Endodermal cell (in vitro differentiated cells): ENCODE results near the gene NEK4. TPM values are rescaled to one million over a fixed set of nuclear protein-coding genes. Genes with fewer than 3 reads are reported as not detected.
A peak's percentile ranks its signal among the peaks of the same experiment; 100 is the strongest.

Experiments
- DNase-seq: peaks from one replicate; pipeline ENCODE4 v3.0.0-alpha.2; 2017
- H3K27ac ChIP-seq: 2 replicates; pipeline ENCODE4 v1.5.1; 2013; ENCODE audit warnings: mild to moderate bottlenecking, low read depth, low read length, moderate library complexity
- H3K27me3 ChIP-seq: 2 replicates; pipeline ENCODE4 v1.6.1; 2013; ENCODE audit warnings: mild to moderate bottlenecking, low read length, moderate library complexity; ENCODE audit not compliant: insufficient read depth, control insufficient read depth, poor library complexity, severe bottlenecking
- H3K36me3 ChIP-seq: 2 replicates; pipeline ENCODE4 v1.7.0; 2013; ENCODE audit warnings: mild to moderate bottlenecking, low read length, moderate library complexity; ENCODE audit not compliant: control insufficient read depth, insufficient read depth
- H3K4me1 ChIP-seq: one replicate; pipeline ENCODE4 v1.7.0; 2013; ENCODE audit warnings: low read length; ENCODE audit not compliant: control insufficient read depth, insufficient read depth
- H3K4me3 ChIP-seq: 2 replicates; pipeline ENCODE4 v1.5.1; 2013; ENCODE audit warnings: mild to moderate bottlenecking, low read length, moderate library complexity
- H3K9ac ChIP-seq: 2 replicates; pipeline ENCODE4 v1.6.1; 2013; ENCODE audit warnings: mild to moderate bottlenecking, low read length, moderate library complexity; ENCODE audit not compliant: poor library complexity, severe bottlenecking; ENCODE audit errors: extremely low read depth
- H3K9me3 ChIP-seq: 2 replicates; pipeline ENCODE4 v1.6.1; 2013; ENCODE audit warnings: mild to moderate bottlenecking, low read length, moderate library complexity; ENCODE audit not compliant: control insufficient read depth
- H3K27ac Mint-ChIP-seq: 2 replicates; pipeline ENCODE4 v1.8.0; 2020; ENCODE audit warnings: mixed read lengths
- H3K27me3 Mint-ChIP-seq: 2 replicates; pipeline ENCODE4 v1.8.0; 2021; ENCODE audit warnings: mild to moderate bottlenecking, mixed read lengths; ENCODE audit not compliant: insufficient read depth
- H3K36me3 Mint-ChIP-seq: 2 replicates; pipeline ENCODE4 v1.8.0; 2020; ENCODE audit warnings: low read depth, mixed read lengths
- H3K4me1 Mint-ChIP-seq: 2 replicates; pipeline ENCODE4 v1.8.0; 2020; ENCODE audit warnings: mixed read lengths
- H3K4me3 Mint-ChIP-seq: 2 replicates; pipeline ENCODE4 v1.8.0; 2020; ENCODE audit warnings: mild to moderate bottlenecking, moderate library complexity, mixed read lengths
- H3K9me3 Mint-ChIP-seq: 2 replicates; pipeline ENCODE4 v1.8.0; 2020; ENCODE audit warnings: mild to moderate bottlenecking, mixed read lengths
- WGBS, 2 experiments: methylation state at CpG; one replicate each; pipeline versions ENCODE4 v1.1.5 to v1.1.7; 2013; ENCODE audit warnings: missing lambda C conversion rate in 2 of 2, mixed read lengths in 1 of 2; ENCODE audit not compliant: insufficient coverage in 1 of 2, insufficient read length in 1 of 2; 5-methylcytosine and 5-hydroxymethylcytosine counted together
- total RNA-seq, 2 donors: library from RNA; stranded (reverse); fragmentation: NEBNext Ultra II Directional in 1 of 2; extraction: Animal tissue kit (Norgen Biotek cat#: 25700) in 1 of 2; gene quantifications; 2 replicates in 1 of 2; 3 replicates in 1 of 2; pipeline ENCODE4 v1.2.1, GENCODE V29; 2021
- TF ChIP-seq, protein P1 (sequence below): fragments of 200-600 bp; sonication (generic); conservative IDR thresholded peaks from 2 replicates; pipeline ENCODE4 v1.5.0; 2021; ENCODE audit warnings: antibody characterized with exemption, mild to moderate bottlenecking

Gene NEK4
- total RNA-seq, 2 donors from 2014 or later = 44.2 to 49.5 TPM

DNA sequence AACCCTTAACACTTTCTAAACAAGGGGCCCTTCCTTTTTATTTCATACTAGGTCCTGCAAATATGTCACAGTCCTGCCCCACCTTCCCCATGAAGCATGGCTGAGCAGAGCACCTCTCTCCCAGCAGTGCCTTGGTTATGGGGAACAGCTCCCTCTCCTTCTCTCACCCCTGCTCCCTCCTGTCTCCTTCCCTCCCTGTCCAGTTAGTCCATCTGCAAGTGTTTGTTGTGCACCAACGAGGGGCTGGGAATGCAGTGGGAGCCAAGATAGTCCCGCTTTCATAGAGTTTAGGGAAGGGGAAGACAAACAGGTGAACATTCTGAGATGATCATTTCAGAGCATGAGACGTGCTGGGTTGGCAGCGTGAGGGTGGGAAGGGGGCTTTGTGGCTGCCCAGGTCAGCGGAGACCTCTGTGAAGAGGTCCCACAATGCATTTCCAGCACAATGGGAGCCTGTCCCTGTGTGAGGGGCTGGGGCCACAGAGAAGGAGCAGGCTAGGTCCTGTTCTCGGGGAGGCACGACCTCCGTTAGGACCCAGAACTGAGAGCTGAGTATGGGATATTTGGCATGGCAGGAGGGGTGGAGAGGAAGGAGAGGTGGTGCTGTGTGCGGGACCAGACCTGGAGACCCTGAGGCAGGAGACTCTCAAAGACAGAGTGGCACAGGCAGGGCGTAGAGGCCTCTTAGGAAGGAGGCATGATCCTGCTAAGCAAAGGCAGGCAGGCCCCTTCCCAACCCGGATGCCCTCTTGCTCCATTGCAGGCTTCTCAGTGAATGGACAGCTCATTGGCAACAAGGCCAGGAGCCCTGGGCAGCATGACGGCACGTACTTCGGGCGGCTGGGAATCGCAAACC lies 18.4 kb upstream of the NEK4 start:
- Mint-ChIP-seq H3K4me3 (no peak overlapping the region), H3K27me3 (no peaks in the 10 kb centered on the region), H3K36me3 (no peaks in the 10 kb centered on the region), H3K9me3 (no peaks in the 10 kb centered on the region), H3K27ac (no peak overlapping the region), H3K4me1 (no peaks in the 10 kb centered on the region)
- DNase-seq = no peak
- Histone ChIP-seq H3K9ac (no peak overlapping the region), H3K27me3 (no peaks in the 10 kb centered on the region), H3K4me1 (no peaks in the 10 kb centered on the region), H3K9me3 (no peaks in the 10 kb centered on the region), H3K4me3 (no peak overlapping the region), H3K27ac (no peak overlapping the region), H3K36me3 (no peaks in the 10 kb centered on the region)
- 90% methylated on average over 15 to 16 of the region's 16 CpGs for WGBS, 2 experiments
- TF ChIP-seq, protein P1, sequence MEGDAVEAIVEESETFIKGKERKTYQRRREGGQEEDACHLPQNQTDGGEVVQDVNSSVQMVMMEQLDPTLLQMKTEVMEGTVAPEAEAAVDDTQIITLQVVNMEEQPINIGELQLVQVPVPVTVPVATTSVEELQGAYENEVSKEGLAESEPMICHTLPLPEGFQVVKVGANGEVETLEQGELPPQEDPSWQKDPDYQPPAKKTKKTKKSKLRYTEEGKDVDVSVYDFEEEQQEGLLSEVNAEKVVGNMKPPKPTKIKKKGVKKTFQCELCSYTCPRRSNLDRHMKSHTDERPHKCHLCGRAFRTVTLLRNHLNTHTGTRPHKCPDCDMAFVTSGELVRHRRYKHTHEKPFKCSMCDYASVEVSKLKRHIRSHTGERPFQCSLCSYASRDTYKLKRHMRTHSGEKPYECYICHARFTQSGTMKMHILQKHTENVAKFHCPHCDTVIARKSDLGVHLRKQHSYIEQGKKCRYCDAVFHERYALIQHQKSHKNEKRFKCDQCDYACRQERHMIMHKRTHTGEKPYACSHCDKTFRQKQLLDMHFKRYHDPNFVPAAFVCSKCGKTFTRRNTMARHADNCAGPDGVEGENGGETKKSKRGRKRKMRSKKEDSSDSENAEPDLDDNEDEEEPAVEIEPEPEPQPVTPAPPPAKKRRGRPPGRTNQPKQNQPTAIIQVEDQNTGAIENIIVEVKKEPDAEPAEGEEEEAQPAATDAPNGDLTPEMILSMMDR = no peak

DNA sequence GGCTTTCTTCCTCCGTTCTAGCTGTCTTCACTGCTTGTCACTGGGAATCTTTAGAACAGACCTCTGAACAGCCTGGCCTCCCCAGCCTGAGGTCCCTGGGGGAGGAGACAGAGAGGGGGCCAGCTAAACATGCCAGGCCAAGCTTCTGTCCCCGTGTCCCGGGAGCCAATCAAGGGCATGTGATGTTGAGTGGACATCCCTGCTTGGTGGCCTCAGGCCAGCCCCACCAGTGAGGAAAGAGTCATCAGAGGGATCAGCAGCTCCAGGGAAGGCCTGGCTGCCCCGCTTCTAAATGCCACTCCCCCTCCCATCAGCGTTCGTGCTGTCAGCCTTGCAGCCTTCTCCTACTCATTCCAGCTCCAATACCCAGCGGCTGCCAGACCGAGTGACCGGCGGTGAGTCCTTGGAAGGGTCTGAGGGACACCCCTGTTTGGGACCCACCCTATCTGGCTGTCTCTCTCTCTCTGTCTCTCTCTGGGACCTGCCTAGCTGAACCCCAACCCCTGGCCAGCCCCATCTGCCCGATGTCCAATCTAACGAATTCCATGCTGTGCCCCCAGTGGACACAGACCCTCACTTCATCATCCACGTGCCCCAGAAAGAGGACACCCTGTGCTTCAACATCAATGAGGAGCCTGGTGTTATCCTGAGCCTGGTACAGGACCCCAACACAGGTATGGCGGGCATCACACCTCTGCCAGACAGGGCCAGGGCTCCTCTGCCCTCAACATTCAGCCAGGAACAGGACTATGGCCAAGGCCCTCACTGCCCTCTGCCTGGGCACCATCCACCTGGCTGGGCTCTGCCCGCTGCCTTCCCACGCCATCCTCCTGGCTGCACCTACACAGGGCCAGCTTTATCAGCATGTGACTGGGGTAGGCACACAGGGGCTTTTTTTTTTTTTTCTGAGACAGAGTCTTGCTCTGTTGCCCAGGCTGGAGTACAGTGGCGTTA lies 17.2 kb upstream of the NEK4 start:
- Histone ChIP-seq H3K27me3 (no peaks in the 10 kb centered on the region), H3K27ac (no peak overlapping the region), H3K4me1 (no peaks in the 10 kb centered on the region), H3K9ac (no peak overlapping the region), H3K9me3 (no peaks in the 10 kb centered on the region), H3K36me3 (no peaks in the 10 kb centered on the region), H3K4me3 (no peak overlapping the region)
- H3K4me3 Mint-ChIP-seq = no peak overlapping the region
- no peaks in the 10 kb centered on the region for H3K36me3 Mint-ChIP-seq
- TF ChIP-seq, protein P1 = peak; percentile 23
- no peaks in the 10 kb centered on the region for H3K4me1 Mint-ChIP-seq
- H3K27me3 Mint-ChIP-seq = peaks cover under 1% of the 10 kb centered on the region
- WGBS, 2 experiments = 85 to 96% methylated on average over 10 to 17 of the region's 17 CpGs
- no peaks in the 10 kb centered on the region for H3K9me3 Mint-ChIP-seq
- DNase-seq = no peak
- H3K27ac Mint-ChIP-seq = no peak overlapping the region

GRCh38 chr3:52787246-52787645 lies 16.5 kb upstream of the NEK4 start:
- Mint-ChIP-seq H3K36me3 (no peaks in the 10 kb centered on the region), H3K4me1 (no peaks in the 10 kb centered on the region), H3K27me3 (peaks cover 3% of the 10 kb centered on the region), H3K27ac (no peak overlapping the region), H3K9me3 (no peaks in the 10 kb centered on the region), H3K4me3 (no peak overlapping the region)
- TF ChIP-seq, protein P1 = no peak
- Histone ChIP-seq H3K27ac (no peak overlapping the region), H3K9ac (no peak overlapping the region), H3K4me1 (no peaks in the 10 kb centered on the region), H3K9me3 (no peaks in the 10 kb centered on the region), H3K36me3 (no peaks in the 10 kb centered on the region), H3K4me3 (no peak overlapping the region), H3K27me3 (peaks cover under 1% of the 10 kb centered on the region)
- 89 to 95% methylated on average over 7 to 11 of the region's 11 CpGs for WGBS, 2 experiments
- no peak for DNase-seq
